ENCODE results near the gene MYZAP. TPM values are rescaled to one million over a fixed set of nuclear protein-coding genes. Genes with fewer than 3 reads are reported as not detected.

MYZAP gene
- total and polyA plus RNA-seq, 2 of the 8 experiments (the other 6 are each of a cell fraction or from before 2014, with no cell fraction given) = 0.41 to 0.65 TPM

DNA sequence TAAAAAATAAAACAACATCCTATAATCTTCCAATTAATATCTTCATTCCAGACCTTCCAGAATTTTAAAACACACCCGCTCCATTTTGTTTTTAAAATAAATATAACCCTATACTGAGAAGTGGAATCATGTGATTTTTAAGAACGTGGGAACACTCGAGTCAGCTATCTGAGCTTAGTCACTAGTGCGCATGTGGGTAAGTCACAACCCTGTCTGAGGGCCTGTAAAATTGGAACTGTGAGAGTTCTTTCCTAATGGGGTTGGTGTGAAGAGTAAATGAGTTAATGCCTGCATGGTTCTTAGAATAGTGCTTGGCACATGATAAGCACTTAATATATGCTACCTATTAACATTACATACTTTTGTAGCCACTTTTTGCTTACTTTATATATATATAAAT, 95.0 kb downstream of the MYZAP start (continued):
- no peak for TF ChIP-seq CHD7 (IDR thresholded peaks at IDR 0.05; ENCODE audit: insufficient replicate concordance, low read length)
- TF ChIP-seq POLR2AphosphoS5 (IDR thresholded peaks at IDR 0.05; ENCODE audit: low read depth, low read length) = no peak
- no peak for TF ChIP-seq MAFK (IDR thresholded peaks at IDR 0.05; ENCODE audit: low read depth, low read length)
- no peak for TF ChIP-seq USF2 (IDR thresholded peaks at IDR 0.05; ENCODE audit: low read length)
- no peak for TF ChIP-seq POU5F1 (IDR thresholded peaks at IDR 0.05; ENCODE audit: low read depth, low read length)
- no peak for TF ChIP-seq FOSL1 (IDR thresholded peaks at IDR 0.05; ENCODE audit: insufficient read depth, low read depth, low read length)
- no peak for TF ChIP-seq NRF1 (IDR thresholded peaks at IDR 0.05; ENCODE audit: low read depth, low read length)
- TF ChIP-seq, protein P1, sequence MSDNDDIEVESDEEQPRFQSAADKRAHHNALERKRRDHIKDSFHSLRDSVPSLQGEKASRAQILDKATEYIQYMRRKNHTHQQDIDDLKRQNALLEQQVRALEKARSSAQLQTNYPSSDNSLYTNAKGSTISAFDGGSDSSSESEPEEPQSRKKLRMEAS (IDR thresholded peaks at IDR 0.05) = no peak

All from H1 (cell line).